CD4-positive, alpha-beta T cell treated with Interleukin-6 at 100 ng/mL for 8 hours (primary cell): ENCODE data around the gene ST3GAL5.
"Not testable (repeated sequence)": the region's sequence is repeated elsewhere in the genome, so short reads cannot be mapped to it uniquely, and the experiment has no call there.

Source experiments
- DNase-seq: peaks from one replicate; pipeline ENCODE4 v3.0.0-alpha.2; 2020; ENCODE audit warnings: mixed read lengths, low spot score

Gene ST3GAL5

DNA sequence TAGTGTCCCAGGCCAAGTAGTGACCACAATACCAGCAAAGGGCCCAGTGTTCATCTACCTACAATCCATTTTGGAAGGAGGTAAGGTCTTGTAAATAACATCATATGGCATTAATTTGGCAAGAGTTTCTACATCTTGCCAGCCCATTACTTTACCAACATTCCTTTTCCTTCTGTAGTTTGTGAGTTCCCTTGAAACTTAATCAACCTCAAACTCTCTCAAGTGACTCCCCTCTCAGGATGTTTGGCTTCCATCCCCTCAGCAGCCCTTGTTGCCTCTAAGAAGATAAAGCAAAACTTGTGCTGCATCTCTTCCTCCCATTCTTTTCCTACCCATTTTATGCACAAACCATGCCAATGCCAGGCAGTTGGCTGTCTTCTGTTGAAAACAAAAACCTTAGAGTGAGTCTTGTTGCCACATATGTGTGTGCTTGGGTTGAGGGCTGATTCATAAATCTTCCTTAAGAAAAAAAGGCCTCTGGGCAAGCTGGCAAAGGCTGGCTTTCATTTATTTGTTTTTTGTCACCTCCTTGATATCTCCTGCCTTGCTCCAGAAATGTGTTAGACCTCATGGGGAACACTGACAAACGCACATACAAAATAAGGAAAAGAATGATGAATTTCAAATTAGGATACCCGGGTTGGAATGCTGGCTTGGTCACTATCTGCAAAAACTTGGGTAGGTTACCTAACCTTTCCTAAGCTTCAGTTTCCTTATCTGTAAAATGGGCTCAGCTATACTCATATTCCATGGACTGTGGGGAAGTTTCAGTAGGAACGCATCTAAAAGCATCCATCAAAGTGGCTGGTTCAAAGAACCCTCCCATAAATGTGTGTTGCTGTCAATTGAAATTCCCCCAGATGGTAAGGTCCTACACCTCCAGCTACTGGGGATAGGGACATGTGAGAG, 29.4 kb upstream of the ST3GAL5 start:
- no peak for DNase-seq

DNA sequence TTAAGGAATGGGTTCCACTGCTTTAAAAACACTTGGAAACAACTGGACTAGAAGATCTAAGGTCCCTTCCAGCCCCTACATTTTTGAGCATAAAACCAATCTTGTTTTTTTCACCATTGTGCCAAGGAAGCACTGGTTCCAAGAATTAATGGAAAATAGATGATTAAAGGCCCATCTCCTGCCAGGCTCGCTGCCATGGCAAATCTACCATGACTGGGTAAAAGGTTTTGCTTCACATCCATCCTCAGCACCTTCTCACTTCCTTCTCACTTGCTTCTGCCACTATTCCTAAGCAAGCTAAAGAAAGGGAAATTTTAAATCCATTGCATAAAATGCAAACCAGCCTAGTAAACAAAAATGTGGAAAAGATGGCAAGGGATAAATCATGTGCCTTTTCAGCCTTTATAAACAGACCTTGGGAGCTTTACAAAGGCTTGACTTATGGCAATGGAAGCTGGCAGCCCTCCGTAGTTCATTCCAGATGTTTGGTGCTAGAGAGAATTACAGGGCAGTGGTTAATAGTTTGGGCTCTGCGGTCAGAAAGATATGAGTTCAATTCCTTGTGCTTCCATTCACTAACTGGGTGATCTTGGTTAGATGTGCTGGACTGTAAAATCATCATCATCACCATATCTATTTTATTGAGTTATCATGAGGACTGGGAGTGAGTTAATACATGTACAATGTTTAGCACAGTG, 27.0 kb upstream of the ST3GAL5 start:
- DNase-seq: no peak

DNA sequence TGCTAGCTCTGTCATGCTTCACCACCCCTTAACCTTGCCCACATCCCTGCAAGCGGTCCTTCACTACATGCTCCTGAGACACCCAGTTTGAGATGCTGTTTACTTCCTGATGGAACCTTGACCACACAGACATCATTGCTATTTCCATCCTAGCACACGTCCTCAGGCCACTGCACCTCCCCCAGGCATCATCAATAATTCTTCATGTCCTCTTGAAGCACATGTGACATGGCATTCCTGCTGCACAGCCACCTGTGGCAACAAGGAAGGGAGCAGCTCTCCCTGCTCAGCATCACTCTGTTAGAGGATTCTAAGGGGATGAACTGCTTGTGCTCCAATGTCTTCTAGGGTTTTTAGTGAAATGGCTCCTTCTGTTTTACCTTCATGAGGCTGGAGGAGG, 26.1 kb upstream of the ST3GAL5 start:
- DNase-seq: no peak

DNA sequence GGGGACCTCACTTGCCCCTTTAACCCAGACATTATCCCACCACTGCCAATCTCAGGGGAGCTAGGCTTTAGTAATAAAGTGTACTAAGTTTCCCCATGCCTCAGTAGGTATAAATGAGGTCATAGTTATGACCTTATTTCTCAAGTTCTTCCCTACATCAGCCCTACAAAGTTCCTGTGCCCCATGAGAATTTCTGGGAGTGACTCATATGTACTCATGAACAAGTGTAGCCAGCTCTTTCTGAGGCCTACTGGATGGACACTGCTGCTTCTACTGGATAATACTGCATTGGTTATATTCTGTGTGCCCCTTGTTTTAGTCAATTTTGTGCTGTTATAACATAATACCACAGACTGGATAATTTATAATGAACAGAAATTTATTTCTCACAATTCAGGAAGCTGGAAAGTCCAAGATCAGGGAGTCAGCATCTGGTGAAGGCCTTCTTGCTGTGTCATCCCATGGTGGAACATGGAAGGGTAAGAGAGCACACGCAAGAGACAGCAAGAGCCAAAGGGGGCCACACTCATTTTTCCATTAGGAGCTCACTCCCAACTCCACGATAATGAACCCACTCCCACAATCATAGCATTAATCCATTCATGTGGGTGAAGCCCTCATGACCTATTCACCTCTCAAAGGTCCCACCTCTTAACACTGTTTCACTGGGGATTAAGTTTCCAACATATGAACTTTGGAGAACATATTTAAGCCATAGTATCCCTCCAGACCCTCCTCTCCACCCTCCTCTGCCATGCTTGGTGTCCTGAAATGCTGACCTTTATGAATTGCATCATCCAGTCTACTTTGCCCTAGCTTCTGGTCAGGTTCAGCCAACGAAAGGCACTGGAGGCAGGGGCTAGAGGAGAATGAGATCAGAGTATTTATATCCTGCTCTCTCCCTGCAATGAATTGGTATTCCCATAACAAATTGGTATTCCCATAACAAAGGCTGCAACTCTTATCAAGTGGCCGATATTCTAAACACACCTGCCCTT, 25.4 kb upstream of the ST3GAL5 start:
- DNase-seq: no peak

DNA sequence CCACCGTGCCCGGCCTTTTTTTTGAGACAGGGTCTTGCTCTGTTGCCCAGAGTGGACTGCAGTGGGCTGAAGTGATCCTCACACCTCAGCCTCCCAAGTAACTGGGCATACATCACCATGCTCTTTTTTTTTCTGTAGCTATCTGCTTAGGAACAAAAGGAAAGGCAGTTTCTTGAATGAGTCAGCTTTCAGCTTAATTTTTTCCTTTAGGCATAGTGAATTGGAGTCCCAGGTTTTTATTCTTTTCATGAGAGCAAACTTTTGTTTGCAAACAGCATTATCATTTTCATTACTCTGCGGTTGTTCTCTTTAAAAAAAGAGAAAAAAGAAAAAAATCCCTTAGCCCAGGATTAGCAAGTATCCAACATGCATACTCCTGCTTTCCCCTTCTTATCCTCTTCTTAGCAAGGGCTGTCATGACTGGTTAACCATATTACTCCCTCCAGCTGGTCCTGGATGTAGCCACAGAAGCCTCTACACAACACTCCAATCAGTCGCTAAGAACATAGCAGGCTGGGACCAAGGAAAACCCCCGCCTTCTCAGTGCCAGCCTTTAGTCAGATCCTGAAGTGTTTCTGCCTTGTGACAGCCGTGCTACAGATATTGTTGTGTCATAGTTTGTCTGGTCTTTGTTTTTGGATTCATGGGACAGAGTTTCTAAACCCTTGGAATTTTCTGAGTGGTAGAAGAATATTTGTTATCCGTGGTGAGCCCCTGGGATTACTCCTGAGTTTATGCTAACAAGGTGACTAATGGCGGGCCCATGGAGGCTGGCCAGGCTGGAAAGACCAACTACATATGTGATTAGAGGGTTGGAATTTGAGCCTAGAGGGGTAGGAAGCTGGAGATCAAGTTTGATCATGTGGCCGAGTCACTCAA, 23.3 kb upstream of the ST3GAL5 start:
- no peak for DNase-seq

DNA sequence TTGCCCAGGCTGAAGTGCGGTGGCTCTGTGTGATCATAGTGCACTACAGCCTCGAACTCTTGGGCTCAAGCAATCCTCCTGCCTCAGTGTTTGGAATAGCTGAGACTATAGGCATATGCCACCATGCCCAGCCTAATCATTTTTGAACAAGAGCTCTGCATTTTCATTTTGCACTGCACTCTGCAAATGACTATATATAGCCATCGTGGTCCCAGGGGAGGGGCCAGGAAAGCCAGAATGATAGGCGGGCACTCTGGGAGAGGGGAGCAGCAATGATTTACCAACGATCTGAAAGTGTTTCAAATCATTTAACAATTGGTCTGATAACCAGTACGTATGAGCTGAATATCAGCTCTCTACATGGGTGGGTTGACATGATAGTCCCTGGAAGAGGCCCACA, 22.3 kb upstream of the ST3GAL5 start:
- no peak for DNase-seq

DNA sequence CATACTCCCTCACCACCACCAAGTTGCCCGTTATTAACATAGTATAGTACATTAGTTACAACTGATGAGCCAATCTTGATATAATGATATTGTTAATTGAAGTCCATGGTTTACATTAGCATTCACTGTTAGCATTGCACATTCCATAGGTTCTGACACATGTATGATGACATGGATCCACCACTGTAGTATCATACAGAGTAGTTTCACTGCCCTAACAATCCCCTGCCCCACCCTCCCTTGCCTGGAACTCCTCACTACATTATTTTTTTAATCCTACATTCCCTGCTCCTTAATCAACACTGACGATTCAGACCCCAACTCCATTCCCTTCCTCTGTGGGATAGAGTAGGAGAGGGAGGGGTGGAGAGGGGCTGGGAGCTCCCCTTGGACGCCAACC, 20.2 kb upstream of the ST3GAL5 start:
- no peak for DNase-seq

DNA sequence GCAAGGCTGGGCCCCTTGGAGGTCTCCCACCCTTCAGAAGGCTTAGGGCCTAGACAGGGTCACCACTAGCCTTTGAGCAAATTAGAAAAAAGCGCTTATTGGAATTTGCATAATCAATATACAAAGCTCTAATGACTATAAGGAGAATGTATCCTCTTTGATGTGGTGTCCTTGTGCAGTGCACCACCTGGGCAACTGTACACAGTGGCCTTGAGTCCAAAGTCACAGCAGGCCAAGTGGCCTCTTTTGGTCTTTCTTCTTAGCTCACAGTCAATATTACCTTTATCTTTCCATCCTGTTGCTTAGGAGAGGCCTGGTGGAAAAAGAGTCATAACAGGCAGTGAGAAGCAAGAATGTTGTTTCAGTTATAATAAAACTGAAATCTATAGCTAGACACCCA, 19.7 kb upstream of the ST3GAL5 start:
- no peak for DNase-seq

DNA sequence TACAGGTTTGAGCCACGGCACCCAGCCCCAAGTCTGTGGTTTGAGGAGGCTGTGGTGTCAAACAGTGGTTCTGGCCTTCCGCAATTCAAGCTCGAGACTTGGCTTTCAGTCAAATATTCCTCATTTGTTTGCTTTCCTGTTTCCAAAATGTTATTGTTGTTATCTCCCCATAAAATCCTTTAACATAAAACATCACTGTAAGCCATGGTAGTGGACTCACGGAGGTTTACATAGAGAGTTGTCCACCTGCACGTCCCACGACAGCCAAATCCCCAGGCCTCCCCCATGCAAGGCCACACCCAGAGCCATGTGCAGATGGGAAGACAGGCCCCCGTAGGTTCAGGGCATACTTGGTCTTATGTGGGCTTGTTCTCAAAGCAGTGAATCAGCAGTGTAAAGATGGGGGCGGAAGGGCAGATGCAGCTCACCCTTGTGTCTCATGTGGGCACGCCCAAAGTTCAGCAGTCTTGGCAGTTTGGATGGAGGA, 18.9 kb upstream of the ST3GAL5 start:
- no peak for DNase-seq

DNA sequence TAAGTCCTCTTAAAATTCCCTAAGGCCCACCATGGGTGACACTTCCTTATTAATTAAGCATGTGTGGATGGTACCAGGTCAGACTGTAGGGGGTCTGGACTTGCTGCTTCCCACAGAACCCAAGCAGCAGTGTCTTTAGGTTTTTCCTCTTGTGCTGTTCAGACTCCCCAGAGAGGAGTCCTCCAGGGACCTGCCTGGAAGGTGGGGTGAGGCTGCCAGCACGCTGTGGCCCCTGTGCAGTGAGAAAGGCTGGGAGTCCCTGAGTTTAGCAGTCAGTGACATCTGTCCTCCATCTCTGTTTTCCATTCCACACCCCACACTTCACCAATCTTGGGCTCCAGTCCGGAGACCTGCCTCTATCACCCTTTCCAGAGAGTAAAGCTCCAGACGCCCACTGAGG, 18.0 kb upstream of the ST3GAL5 start:
- no peak for DNase-seq

DNA sequence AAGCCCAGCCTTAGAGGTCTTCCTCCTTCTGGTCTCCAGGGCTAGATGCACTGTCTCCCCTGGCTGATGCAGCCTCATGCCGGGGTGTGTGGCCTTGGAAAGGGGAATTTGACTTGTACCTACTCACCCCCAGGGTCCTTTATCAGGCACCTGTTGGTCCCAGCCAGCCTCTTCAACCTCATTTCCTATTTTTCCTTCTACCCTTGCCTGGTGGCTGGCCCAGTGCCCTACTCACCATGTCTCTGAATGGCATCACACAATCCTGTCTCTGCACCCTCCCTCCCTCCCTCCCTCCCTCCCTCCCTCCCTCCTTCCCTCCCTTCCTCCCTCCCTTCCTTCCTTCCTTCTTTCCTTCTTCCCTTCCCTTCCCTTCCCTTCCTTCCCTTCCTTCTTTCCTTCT, 17.1 kb upstream of the ST3GAL5 start:
- DNase-seq: no peak

DNA sequence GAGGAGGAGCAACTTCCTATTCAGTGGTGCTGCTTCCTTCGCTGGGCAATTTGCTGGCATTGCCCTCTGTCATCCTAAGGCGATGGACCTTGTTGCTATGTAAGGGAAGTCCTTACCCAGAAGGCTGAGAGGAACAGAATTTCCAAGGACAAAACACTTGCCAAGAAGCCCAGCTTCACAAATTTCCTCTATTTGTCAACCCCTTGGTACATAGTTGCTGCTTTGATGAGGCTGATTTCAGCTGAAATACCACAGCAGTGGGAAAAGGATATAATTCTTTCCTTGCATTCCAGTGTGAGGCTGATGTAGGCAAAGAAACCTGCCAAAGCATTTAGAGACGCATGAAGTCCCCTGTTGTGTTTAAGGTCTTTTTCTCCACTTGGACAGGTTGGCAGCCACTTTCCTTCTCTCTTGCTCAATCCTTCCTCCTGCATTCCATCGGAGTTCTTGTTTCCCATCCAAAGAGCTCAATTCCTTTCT, 16.4 kb upstream of the ST3GAL5 start:
- no peak for DNase-seq

DNA sequence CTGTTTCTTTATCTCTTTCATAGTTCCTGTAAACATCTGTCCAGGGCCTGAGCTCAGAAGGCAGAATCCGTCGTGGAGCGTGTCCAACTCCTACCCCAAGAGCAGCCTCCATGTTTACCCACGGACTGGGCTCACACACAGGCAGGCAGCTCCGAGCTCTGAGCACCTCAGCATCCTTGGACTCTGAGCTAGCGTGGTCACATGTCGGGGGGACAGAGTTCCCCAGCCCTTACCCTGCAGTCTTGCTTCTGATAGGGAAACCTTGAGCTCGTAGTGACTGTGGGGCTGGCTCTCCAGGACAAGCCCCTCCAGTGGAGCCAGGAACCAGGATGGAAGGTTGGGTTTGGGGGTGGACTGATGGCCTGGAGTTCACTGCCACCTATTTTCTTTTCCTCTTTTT, 15.1 kb upstream of the ST3GAL5 start:
- no peak for DNase-seq

DNA sequence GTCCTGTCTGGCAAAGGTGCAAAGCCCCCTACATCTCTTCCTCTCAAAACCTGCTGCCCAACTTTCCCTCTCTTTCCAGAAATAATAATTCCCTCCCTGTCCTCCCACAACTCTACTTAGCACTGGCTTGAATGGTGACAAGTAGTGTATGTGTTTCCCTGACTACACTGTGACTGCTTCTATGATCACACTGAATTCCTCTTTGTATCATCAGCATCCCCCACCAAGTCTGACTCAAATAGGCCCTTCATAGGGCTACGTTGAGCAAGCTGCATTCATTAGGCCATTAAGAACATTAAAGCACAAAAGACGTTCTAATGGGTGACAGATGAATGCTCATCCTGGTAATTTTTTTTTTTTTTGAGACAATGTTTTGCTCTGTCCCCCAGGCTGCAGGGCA, 13.7 kb upstream of the ST3GAL5 start:
- no peak for DNase-seq

DNA sequence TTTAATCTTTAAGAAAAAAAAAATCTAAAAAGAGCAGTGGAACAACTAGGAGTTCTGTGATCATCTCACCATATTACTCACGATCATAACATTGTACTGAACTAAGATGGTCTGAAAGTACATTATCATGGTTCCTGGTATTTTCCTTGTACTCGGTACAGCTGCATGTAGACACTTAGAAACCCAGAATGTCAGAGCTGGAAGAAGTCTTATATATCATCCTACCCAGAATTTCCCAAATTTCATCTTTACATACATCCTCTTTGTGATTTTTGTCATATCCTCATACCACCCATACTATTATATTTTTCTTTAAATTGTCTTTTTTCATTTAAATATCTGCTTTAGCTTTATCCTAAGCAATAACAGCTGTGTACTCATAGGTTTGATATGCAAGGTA, 12.4 kb upstream of the ST3GAL5 start:
- DNase-seq: no peak

DNA sequence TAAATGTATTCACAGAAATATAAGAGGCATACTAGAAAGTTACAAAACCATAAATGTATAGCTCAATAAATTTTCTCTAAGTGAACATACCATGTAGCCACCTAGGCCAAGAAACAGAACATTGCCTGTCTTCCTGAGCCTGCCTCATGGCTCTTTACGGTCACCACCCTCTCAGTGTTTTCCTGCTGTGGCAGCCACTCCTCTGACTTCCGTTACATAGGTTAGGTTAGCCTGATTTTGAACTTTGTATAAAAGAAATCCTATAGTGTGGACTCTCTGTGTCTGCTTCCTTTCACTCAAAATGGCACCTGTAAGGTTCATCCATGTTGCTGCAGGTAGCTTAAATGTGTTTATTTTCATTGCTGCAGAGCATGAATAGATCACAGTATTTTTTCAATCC, 11.6 kb upstream of the ST3GAL5 start:
- peak; percentile 20 for DNase-seq

DNA sequence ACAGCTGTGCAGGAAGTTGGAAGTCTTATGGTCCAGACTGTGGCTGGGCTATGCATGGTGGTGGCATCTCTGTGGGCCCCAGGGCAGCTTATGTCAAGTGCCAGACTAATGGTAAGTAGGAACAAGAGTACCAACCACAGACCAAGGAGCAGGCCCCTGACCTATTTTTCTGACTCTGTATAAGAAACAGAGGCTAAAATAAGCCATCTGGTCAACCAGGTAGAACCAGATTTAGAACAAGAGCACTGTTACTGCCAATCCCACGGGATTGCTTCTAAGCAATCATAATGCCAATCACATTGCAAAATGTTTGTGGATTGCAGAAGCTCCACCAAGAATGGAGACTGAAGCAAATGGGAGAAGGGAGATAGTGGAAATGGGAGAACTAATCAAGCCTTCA, 11.1 kb upstream of the ST3GAL5 start:
- no peak for DNase-seq

DNA sequence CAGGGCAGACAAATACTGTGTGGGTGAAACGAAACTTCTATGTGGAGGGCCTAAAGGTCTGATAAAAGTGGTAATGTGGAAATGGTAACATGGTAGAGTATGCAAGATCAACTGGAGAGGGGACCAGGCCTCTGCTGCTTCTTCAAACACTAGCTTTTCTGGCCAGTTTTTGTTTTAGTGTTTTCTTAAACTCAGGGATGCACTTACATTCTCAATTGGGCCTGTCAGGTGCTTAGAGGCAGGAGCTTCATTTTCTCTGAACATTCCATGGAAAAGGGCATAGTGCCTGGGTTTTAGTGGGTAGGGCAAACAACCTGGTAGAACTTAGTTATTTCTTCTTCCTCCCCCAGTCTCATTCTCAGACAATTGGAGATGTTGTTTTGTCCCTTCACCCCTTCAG, 10.5 kb upstream of the ST3GAL5 start:
- DNase-seq: no peak

DNA sequence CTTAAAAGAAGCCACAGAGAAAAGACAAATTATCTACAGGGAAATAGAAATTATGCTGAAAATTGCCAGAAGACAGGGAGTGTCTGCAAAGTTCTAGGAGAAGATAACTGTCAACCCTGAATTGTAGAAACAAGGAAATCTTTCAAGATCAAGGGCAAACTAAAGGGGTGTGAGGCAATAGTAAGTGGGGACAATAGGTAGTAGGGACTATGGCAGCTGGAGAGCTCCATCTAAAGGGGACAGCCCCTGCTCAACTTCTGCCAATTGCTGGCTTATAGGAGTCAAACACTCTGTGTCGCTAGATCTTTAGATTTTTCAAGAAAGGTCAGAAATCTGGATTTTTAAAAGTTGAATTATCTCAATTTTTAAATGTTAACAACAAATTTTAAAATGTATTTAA, 10.1 kb upstream of the ST3GAL5 start:
- DNase-seq: no peak

DNA sequence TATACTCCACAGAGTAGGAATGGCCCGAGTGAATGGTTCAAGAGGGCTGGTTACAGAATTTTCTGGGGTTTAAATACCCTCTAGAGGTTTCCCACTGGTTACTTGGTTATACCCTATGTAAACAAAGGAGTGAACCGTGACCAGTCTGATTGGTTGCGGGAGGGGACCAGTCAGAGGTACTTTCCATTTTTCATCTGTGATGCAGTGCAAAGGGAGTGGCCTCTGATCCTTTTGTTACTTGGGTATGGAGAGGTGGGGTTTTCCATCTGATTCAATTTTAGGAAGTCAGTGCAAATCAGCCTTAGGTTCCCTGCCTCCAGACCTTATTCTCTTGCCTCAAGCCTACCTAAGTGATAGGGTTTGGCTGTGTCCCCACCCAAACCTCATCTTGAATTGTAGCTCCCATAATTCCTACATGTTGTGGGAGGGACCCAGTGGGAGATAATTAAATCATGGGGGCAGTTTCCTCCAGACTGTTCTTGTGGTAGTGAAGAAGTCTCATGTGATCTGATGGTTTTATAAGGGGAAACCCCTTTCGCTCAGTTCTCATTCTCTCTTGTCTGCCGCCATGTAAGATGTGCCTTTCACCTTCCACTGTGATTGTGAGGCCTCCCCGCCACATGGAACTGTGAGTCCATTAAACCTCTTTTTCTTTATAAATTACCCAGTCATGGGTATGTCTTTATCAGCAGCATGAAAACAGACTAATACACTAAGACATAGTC, 5.9 kb upstream of the ST3GAL5 start:
- DNase-seq: not testable (repeated sequence)
